Adrenal gland (tissue), 12 donors: ENCODE data around the gene WDR1. TPM values are rescaled to one million over a fixed set of nuclear protein-coding genes. Genes with fewer than 3 reads are reported as not detected.
A peak's percentile ranks its signal among the peaks of the same experiment; 100 is the strongest.

Source experiments
- DNase-seq, 7 donors: peaks; one replicate each; pipeline ENCODE4 v3.0.0-alpha.2; 2019 to 2020
- H3K27ac ChIP-seq, 5 donors: fragments of 200-600 bp; sonication (generic) in 4 of 5; 1 replicate in 3 of 5; 2 replicates in 2 of 5; pipeline versions ENCODE4 v1.5.1 to v1.8.0; 2016 to 2020; ENCODE audit warnings: mild to moderate bottlenecking in 1 of 5
- H3K27me3 ChIP-seq: fragments of 200-600 bp; 2 replicates; pipeline ENCODE4 v1.8.0; 2021
- H3K36me3 ChIP-seq, 2 donors: fragments of 200-600 bp; replicated peaks in 1 of 2; 1 replicate in 1 of 2; 2 replicates in 1 of 2; pipeline versions ENCODE4 v1.5.1 to v1.8.0; 2018 to 2022
- H3K4me1 ChIP-seq, 2 donors: fragments of 200-600 bp; replicated peaks in 1 of 2; 1 replicate in 1 of 2; 2 replicates in 1 of 2; pipeline versions ENCODE4 v1.5.1 to v1.8.0; 2018 to 2021
- H3K4me3 ChIP-seq, 4 donors: fragments of 200-600 bp; sonication (generic) in 3 of 4; one replicate each; pipeline ENCODE4 v1.5.1; 2016 to 2018
- H3K9me3 ChIP-seq, 3 donors: fragments of 200-600 bp; sonication (generic) in 1 of 3; replicated peaks in 1 of 3; 1 replicate in 2 of 3; 2 replicates in 1 of 3; pipeline versions ENCODE4 v1.5.1 to v1.8.0; 2016 to 2021
- CTCF ChIP-seq, 6 experiments: fragments of 450-650 bp in 4 of 6; fragments of 200-600 bp in 2 of 6; sonication (generic) in 1 of 6; IDR thresholded peaks; 1 replicate in 5 of 6; 2 replicates in 1 of 6; pipeline versions ENCODE4 v1.5.1 to v1.8.0; 2016 to 2021; ENCODE audit warnings: antibody characterized with exemption in 6 of 6, mild to moderate bottlenecking in 2 of 6, moderate library complexity in 1 of 6
- POLR2A ChIP-seq, 2 donors: fragments of 450-650 bp; IDR thresholded peaks; one replicate each; pipeline ENCODE4 v1.6.1; 2017; ENCODE audit warnings: antibody characterized with exemption in 2 of 2, mild to moderate bottlenecking in 2 of 2, moderate library complexity in 1 of 2
- WGBS, 4 donors: extraction: QIAGEN DNeasy Blood & Tissue Kit in 2 of 4; methylation state at CpG; one replicate each; pipeline versions ENCODE4 v1.1.5 to v1.1.7; 2013 to 2017; 5-methylcytosine and 5-hydroxymethylcytosine counted together
- intact Hi-C, 2 donors: fragments of 100-400 bp; cut with DNase I; formaldehyde crosslinking; loops; one replicate each; pipeline versions ENCODE4 v1.14.1 to v1.15.0; 2022 to 2023
- polyA plus RNA-seq, 3 donors: library from polyadenylated mRNA; stranded (reverse); fragments of 200-250 nt in 2 of 3; fragments of 350-450 nt in 1 of 3; fragmentation: Illumina TruSeq in 1 of 3; extraction: RNeasy Lipid Tissue Mini Kit (QIAGEN cat#74804) in 1 of 3; gene quantifications; one replicate each; pipeline ENCODE4 v1.2.3, GENCODE V29; 2013 to 2014
- total RNA-seq, 9 donors: library from RNA; depleted of rRNA in 4 of 9; stranded (reverse); fragments of >200 nt in 4 of 9; fragments of 120-200 nt in 1 of 9; fragmentation: NEBNext Ultra II Directional in 1 of 9; extraction: Animal tissue kit (Norgen Biotek cat#: 25700) in 1 of 9; gene quantifications; one replicate each; pipeline versions ENCODE4 v1.1.0 to v1.2.4, GENCODE V29; 2013 to 2023
- donor health status: healthy with polysubstance abuse.
- donor health status: Bipolar disorder and iron deficiency.
- donor health status: DM: yes; HTN: yes; CAD: no.
- donor health status: DM: no; HTN: no; CAD: no.
- donor health status: DM: no; HTN: no; CAD: no.
- donor health status: DM: yes; HTN: yes; CAD: no.

The WDR1 gene
- total and polyA plus RNA-seq, 12 donors: 66.5 to 228 (median 143) TPM

- intact Hi-C loops: no loop called here
- H3K9me3 ChIP-seq: no peaks in the 10 kb centered on the region
- H3K36me3 ChIP-seq: peaks cover 0 to 49% of the 10 kb centered on the region in 2 donors
- no peaks in the 10 kb centered on the region for H3K27me3 ChIP-seq
- no peak overlapping the region for H3K4me3 ChIP-seq
- WGBS, 4 donors: 87 to 93% (median 88%) methylated on average over 7 to 9 of the region's 9 CpGs
- H3K27ac ChIP-seq: peak overlapping the region in 3 of 5 donors; percentile 23 to 92 (median 57)
- H3K4me1 ChIP-seq: peaks cover 27 to 66% of the 10 kb centered on the region in 2 donors
- TF ChIP-seq CTCF (IDR thresholded peaks at IDR 0.05) (no peak), POLR2A (IDR thresholded peaks at IDR 0.05) (no peak)
- DNase-seq: no peak
These were observed 18.5 kb downstream of the WDR1 start for GRCh38 chr4:10097906-10098779.

- 80 to 92% (median 85%) methylated on average over 7 to 9 of the region's 9 CpGs for WGBS, 4 donors
- Histone ChIP-seq H3K4me1 (peaks cover 27 to 73% of the 10 kb centered on the region in 2 donors), H3K9me3 (no peaks in the 10 kb centered on the region), H3K27me3 (no peaks in the 10 kb centered on the region), H3K36me3 (peaks cover 0 to 56% of the 10 kb centered on the region in 2 donors), H3K27ac (peak overlapping the region; percentile 78 to 92 (median 91)), H3K4me3 (no peak overlapping the region)
- DNase-seq: no peak
- TF ChIP-seq CTCF (IDR thresholded peaks at IDR 0.05) (no peak), POLR2A (IDR thresholded peaks at IDR 0.05) (no peak)
- intact Hi-C loops: no loop called here
These were observed 19.6 kb downstream of the WDR1 start for GRCh38 chr4:10096978-10097335.

DNA sequence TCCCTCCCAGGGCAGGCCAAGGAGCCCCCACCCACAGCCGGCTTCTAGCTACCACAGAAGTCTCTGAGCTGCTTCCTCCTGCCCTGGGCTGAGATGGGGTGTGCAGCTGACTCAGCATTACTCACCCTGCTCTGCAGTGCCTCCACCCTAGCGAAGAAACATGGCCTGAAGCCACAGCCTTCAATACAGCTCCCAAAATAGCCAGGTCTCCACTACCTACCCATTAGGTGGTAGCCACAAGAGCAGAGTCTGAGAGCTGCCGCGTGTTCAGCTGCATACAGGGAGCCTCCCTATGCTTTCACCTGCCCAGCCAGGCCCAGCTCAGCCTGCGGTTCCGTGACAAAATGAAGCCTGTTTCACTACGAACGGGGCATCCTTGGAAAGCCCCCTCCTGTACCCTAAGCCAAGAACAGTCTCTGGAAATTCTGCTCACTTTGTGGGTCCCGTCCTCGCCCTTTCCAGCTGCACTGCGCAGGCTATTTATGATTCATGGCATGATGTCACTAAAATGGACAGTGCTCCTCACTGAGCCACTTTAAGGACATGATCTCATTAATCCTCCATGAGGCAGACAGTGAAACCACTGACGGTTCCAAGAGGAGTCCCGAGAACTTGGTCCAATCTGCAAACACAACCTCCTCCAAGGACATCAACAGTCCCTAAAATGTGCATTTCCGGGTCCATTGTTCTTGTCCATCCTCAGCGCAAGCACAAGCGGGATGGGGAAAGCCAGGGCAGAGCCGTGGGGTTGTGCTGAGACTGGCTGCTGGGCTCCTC, 20.2 kb downstream of the WDR1 start:
- intact Hi-C loops: no loop called here
- peak; percentile 86 to 92 (median 91) for DNase-seq
- TF ChIP-seq CTCF (IDR thresholded peaks at IDR 0.05) (no peak), POLR2A (IDR thresholded peaks at IDR 0.05) (no peak)
- no peak overlapping the region for H3K4me3 ChIP-seq
- peaks cover 27 to 67% of the 10 kb centered on the region in 2 donors for H3K4me1 ChIP-seq
- H3K9me3 ChIP-seq: no peaks in the 10 kb centered on the region
- WGBS, 4 donors: 28 to 32% (median 31%) methylated on average over 7 to 17 of the region's 17 CpGs
- no peaks in the 10 kb centered on the region for H3K27me3 ChIP-seq
- H3K27ac ChIP-seq: peak overlapping the region; percentile 78 to 92 (median 91)
- peaks cover 0 to 59% of the 10 kb centered on the region in 2 donors for H3K36me3 ChIP-seq

DNA sequence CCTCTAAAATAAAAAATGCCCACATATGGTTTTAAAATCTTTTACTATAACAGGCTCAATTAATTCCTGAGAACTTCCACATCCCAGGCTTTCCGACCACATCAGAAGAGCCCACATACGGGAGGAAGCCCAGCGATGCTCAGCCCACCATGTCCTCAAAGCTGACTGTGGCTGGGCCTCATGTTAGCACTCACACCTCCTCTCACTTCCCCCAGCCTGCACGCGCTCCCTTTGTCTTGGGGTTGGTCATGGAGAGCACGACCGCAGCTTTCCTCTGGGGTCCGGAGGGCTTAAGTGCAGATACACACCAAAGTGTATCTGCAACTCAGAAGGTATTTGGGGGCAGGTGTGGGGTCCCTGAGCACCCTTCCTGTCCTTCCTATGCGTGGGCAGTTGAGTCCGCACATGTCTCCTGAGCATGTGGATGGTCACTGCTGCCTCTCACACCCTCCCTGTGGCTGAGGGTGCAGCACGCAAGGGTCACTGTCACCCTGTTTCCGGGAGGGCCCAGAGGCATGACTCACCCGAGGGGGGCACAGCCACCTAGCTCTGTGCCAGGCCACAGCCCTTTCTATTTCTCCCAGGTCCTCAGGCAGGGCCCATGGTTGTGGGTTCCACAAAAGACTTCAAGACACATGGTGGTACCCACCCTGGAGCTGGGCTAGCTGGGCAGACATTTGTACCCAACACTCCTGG, 21.2 kb downstream of the WDR1 start:
- TF ChIP-seq POLR2A (IDR thresholded peaks at IDR 0.05): no peak
- peak overlapping the region in 4 of 5 donors; percentile 78 to 92 (median 92) for H3K27ac ChIP-seq
- no peak for DNase-seq
- peaks cover 27 to 66% of the 10 kb centered on the region in 2 donors for H3K4me1 ChIP-seq
- intact Hi-C loops: no loop called here
- H3K9me3 ChIP-seq: no peaks in the 10 kb centered on the region
- H3K27me3 ChIP-seq: no peaks in the 10 kb centered on the region
- 67 to 84% (median 76%) methylated on average over 11 to 13 of the region's 13 CpGs for WGBS, 4 donors
- peaks cover 0 to 64% of the 10 kb centered on the region in 2 donors for H3K36me3 ChIP-seq
- no peak overlapping the region for H3K4me3 ChIP-seq
